Stimulated activated CD8-positive, alpha-beta memory T cell treated with anti-CD3 and anti-CD28 coated beads, Interleukin-2, amount 100 ng/mL, for 48 hours (primary cell): ENCODE results near the gene STH.
"Not testable (repeated sequence)": the region's sequence is repeated elsewhere in the genome, so short reads cannot be mapped to it uniquely, and the experiment has no call there.

Experiments
- DNase-seq, 2 donors: peaks; one replicate each; pipeline ENCODE4 v3.0.0-alpha.2; 2020; ENCODE audit warnings: low read depth in 2 of 2

The STH gene, protein sequence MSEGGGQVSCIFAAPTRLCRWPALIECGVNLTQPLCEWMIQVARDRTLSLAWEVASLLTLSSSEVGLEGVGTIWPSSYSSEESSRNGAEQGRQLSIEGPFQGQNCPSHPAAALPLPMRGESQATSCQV

DNA sequence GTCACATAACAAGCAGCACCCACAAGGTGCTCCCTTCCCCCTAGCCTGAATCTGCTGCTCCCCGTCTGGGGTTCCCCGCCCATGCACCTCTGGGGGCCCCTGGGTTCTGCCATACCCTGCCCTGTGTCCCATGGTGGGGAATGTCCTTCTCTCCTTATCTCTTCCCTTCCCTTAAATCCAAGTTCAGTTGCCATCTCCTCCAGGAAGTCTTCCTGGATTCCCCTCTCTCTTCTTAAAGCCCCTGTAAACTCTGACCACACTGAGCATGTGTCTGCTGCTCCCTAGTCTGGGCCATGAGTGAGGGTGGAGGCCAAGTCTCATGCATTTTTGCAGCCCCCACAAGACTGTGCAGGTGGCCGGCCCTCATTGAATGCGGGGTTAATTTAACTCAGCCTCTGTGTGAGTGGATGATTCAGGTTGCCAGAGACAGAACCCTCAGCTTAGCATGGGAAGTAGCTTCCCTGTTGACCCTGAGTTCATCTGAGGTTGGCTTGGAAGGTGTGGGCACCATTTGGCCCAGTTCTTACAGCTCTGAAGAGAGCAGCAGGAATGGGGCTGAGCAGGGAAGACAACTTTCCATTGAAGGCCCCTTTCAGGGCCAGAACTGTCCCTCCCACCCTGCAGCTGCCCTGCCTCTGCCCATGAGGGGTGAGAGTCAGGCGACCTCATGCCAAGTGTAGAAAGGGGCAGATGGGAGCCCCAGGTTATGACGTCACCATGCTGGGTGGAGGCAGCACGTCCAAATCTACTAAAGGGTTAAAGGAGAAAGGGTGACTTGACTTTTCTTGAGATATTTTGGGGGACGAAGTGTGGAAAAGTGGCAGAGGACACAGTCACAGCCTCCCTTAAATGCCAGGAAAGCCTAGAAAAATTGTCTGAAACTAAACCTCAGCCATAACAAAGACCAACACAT lies at the start of gene STH:
Gene STH (plus strand): TSS at position 264 of the 913 bp plus-strand sequence. CDS start 30 bp downstream, at position 294.
- no peak for DNase-seq

GRCh38 chr17:45949755-45950320 lies 49.2 kb upstream of the STH start:
- DNase-seq, result no peak

GRCh38 chr17:45950888-45951287 lies 48.2 kb upstream of the STH start:
- DNase-seq, result no peak

- no peak for DNase-seq
Observed at GRCh38 chr17:45951403-45951802, 47.6 kb upstream of the STH start.

GRCh38 chr17:45951941-45952340 lies 47.1 kb upstream of the STH start:
- no peak for DNase-seq

- DNase-seq, result no peak
Observed at GRCh38 chr17:45952814-45953320, 46.2 kb upstream of the STH start.

DNA sequence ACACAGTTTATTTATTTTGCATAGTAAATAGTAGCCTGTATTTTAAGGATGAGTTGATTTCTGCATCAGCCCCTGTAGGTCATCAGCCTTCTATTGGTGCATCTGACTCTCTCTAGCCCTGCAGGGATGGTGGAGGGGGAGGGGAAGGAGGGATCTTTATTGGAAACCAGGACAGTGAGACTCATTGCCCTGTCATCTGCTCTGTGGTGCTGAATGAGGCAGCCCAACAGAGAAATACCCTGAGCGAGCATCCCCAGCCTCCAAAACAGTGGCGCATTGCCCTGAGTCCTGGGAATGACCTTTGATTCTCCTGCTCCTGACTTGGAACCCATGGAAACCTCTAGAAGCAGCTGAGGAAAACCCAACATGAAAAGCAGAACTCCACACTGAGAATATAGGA lies 45.5 kb upstream of the STH start:
- DNase-seq, result no peak

- DNase-seq, result no peak
Observed at GRCh38 chr17:45954914-45955313, 44.1 kb upstream of the STH start.

DNA sequence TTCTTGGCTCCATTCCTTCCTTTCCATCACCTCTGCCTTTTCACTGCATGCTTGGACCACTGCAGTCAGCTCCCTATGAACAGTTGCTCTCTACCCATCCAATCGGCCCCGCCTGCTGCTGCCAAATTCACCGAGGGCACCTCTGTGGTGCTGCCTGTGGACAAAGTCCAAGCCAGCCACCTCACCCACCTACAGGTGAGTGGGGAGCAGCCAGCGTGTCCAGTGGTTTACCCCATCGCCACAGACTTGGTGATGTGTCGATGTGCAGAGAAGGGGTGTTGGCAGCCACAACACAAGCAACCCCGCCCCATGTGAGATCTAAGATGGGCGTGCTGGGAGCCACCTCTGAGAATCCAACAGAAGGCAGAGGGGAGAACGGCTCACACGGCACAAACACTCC lies 43.7 kb upstream of the STH start:
- DNase-seq, result no peak

DNA sequence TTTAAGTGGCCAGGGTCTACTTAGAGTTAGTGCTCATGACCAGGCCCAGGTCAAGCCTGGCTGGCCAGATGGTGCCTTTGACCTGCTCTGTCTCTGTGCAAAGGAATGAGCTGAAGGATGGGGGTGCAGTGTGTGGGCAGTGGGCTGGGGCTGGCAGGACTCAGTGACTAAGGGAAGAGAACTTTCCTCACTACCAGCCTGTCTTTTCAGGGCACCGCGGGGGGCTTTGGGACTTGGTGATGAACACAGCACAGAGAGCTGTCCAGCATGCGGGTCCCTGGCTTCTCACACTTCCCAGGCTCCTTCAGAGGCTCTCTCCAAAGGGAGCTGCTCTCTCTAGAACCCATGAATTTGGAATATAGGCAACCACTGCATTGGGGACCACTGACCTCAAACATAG lies 43.0 kb upstream of the STH start:
- no peak for DNase-seq

GRCh38 chr17:45956746-45957145 lies 42.3 kb upstream of the STH start:
- DNase-seq, result not testable (repeated sequence)

DNA sequence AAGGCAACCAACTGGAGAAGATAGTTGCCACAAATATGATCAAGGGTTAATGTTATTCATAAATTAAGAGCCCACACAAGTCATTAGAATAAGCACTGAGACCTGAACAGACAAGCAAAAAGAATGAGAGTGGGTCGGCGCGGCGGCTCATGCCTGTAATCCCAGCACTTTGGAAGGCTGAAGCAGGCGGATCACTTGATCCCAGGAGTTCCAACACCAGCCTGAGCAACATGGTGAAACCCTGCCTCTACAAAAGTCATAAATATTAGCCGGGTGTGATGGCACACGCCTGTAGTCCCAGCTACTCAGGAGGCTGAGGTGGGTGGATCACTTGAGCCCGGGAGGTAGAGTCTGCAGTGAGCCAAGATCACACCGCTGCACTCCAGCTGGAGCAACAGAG lies 40.7 kb upstream of the STH start:
- no peak for DNase-seq

DNA sequence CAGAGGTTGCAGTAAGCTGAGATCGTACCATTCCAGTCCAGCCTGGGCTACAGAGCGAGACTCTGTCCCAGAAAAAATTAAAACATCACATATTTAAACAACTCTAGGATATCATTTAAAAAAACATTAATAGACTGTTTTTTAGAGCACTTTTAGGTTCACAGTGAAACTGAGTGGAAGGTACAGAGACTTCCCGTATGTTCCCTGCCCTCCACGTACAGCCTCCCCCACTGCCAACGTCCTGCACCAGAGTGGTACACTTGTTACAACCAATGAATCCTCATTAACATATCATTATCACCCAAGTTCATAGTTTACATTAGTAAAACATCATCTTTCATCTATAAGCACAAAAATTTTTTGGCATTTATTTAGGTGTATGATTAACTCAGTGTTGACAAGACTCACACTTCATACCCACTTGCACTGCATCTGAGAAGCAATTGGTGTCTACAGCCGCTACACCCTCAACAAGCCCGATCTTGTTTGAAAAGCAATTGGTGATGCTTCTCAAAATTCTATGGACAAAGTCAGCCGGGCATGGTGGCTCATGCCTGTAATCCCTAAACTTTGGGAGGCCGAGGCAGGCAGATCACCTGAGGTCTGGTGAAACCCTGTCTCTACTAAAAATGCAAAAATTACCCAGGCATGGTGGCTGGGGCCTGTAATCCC lies 39.9 kb upstream of the STH start:
- no peak for DNase-seq

GRCh38 chr17:45960311-45960710 lies 38.7 kb upstream of the STH start:
- no peak for DNase-seq

GRCh38 chr17:45961206-45961605 lies 37.8 kb upstream of the STH start:
- DNase-seq, result no peak

- no peak for DNase-seq
Observed at GRCh38 chr17:45962221-45962972, 36.7 kb upstream of the STH start.

DNA sequence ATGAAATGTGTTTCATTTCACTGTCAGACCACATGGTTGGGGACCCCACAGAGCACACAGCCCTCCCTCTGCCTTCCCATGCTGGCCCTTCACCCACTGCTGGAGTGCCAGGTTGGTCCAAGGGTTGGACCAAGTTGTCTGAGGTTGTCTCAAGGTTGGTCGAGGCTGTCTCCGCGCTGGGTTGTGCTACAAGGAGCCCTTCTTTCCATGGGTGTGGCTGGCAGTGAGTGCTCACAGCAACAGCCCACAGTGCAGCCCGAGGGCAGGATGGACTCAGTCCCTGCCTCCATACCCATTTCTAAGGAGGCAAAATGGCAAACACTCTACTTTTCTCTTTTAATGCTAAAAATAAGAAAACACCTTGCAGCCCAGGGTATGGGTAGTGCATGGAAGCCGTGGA lies 35.8 kb upstream of the STH start:
- DNase-seq, result no peak

- no peak for DNase-seq
Observed at GRCh38 chr17:45963889-45964288, 35.2 kb upstream of the STH start.

DNA sequence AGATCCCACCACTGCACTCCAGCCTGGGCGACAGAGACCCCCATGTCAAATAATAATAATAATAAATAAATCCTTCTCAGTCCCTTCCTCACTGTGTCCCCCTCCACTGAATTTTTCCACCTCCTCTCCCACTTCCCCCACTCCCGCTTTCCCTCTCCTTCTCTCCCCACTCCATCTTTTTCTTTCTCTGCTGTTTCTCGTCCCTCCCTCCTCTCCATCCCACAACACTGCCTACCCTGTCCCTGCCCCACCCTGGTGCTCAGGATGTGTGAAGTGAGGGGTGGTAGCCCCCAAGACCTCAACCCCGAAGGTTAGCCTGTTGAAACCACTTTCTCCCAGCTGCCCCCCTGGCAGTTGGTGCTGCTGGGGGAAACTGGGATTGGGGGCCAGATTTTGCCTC lies 34.4 kb upstream of the STH start:
- DNase-seq, result no peak

DNA sequence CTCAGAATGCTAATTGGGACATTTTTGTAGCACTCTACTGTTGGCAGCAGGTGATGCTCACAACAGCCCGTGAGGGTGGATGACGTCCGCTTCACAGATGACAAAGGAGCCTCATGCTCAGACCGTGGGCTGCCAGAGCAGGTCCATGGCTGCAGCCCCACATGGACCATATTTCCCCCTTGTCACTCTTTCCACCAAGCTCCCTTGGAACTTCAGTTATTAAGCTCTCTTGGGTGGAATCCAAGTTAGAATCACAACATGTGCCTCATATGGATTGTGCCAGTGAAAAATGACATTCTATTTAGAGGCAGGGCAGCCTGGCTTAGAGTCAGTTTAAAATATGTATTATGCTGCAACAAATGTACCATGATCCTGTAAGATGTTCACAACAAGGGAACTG lies 33.2 kb upstream of the STH start:
- DNase-seq, result no peak

DNA sequence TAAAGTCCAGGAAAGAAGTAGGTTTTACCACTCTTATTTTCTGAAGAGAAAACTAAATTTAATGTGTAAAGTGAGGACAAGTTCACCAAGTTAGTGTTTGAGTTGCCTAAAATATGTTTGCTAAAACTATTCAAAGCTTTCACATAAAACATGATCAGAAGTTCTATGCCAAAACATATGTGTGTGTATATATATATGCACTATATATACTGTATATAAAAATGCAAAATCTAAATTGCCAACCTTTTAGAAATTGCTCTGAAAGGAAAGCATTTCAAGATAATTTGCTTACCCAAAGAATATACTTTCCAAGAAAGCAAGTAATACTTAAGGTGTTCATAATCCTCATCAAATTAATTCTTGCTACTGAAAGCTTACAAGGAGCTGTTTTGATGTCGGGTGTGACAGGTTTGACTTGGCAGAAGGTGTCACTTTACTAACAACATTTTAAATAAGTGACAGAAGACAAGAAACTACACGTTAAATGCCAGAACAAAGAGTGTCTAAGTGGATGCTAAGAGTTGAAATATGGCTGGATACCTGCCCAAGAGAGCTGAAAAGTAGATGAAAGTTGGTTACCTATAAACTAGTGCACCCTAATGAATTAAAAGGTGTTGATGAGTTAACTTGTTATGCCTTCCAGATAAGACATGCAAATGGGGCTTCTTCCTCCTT lies 32.3 kb upstream of the STH start:
- no peak for DNase-seq
